ENCODE data around the gene FARS2. TPM values are rescaled to one million over a fixed set of nuclear protein-coding genes. Genes with fewer than 3 reads are reported as not detected.

The FARS2 gene
- total RNA-seq, 1 experiment from 2014 or later = 13.8 TPM

- TF ChIP-seq POLR2A (IDR thresholded peaks at IDR 0.05; ENCODE audit: borderline replicate concordance, extremely low read depth, insufficient read depth, insufficient read length) (no peak), ELF1 (IDR thresholded peaks at IDR 0.05; ENCODE audit: borderline replicate concordance, low read depth) (no peak)
- no peaks in the 10 kb centered on the region for H4K20me1 ChIP-seq (ENCODE audit: insufficient read depth)
- H3K27ac ChIP-seq (ENCODE audit: low read depth, low read length) = no peak overlapping the region
- H3K36me3 ChIP-seq (ENCODE audit: control insufficient read depth in 1 of 2, insufficient read depth in 2 of 2, low read length in 2 of 2) = no peaks in the 10 kb centered on the region
- intact Hi-C loops (cut with micrococcal nuclease) = no loop called here
- H3K4me1 ChIP-seq (ENCODE audit: control insufficient read depth in 1 of 2, insufficient read depth in 2 of 2, low read length in 2 of 2) = no peaks in the 10 kb centered on the region
- no peaks in the 10 kb centered on the region for H3K9me2 ChIP-seq (ENCODE audit: insufficient read depth)
- H3K4me2 ChIP-seq (ENCODE audit: low read length) = no peak overlapping the region
- no peak overlapping the region for H3K4me3 ChIP-seq (replicated peaks in 1 of 2; ENCODE audit: low read depth in 1 of 2, low read length in 2 of 2)
- ChIA-PET CTCF (no interaction called here), RAD21 (ENCODE audit: low non-redundant PET in 1 of 2, low total read pairs in 2 of 2, uncharacterized antibody in 2 of 2, unreplicated experiment in 2 of 2) (no interaction called here), POLR2A (no interaction called here)
- H3K79me2 ChIP-seq (ENCODE audit: insufficient read depth, low read length) = no peaks in the 10 kb centered on the region
- no peak overlapping the region for H2AFZ ChIP-seq (ENCODE audit: low read depth, low read length, poor library complexity, severe bottlenecking)
- DNase-seq (ENCODE audit: low read depth, low spot score) (no peak), ATAC-seq (no peak)
- no peaks in the 10 kb centered on the region for H3K27me3 ChIP-seq (ENCODE audit: insufficient read depth, low read length)
- no peaks in the 10 kb centered on the region for H3K9me3 ChIP-seq (ENCODE audit: control insufficient read depth in 1 of 2, insufficient read depth in 1 of 2, low read depth in 1 of 2, low read length in 2 of 2)
- no TSS peak for BruUV-seq (replicated peaks)
- H3K9ac ChIP-seq (ENCODE audit: low read length) = no peak overlapping the region
Observed at GRCh38 chr6:5556011-5556410, 294.7 kb downstream of the FARS2 start.

GRCh38 chr6:5557506-5557905 lies 296.2 kb downstream of the FARS2 start:
- POLR2A ChIA-PET = no interaction called here
- no peak for DNase-seq (ENCODE audit: low read depth, low spot score)
- Histone ChIP-seq H3K9ac (ENCODE audit: low read length) (no peak overlapping the region), H3K27ac (ENCODE audit: low read depth, low read length) (no peak overlapping the region), H3K9me2 (ENCODE audit: insufficient read depth) (no peaks in the 10 kb centered on the region), H3K4me2 (ENCODE audit: low read length) (no peak overlapping the region), H3K4me3 (replicated peaks in 1 of 2; ENCODE audit: low read depth in 1 of 2, low read length in 2 of 2) (no peak overlapping the region), H2AFZ (ENCODE audit: low read depth, low read length, poor library complexity, severe bottlenecking) (no peak overlapping the region), H3K36me3 (ENCODE audit: control insufficient read depth in 1 of 2, insufficient read depth in 2 of 2, low read length in 2 of 2) (no peaks in the 10 kb centered on the region), H3K79me2 (ENCODE audit: insufficient read depth, low read length) (no peaks in the 10 kb centered on the region), H3K27me3 (ENCODE audit: insufficient read depth, low read length) (no peaks in the 10 kb centered on the region), H3K4me1 (ENCODE audit: control insufficient read depth in 1 of 2, insufficient read depth in 2 of 2, low read length in 2 of 2) (no peaks in the 10 kb centered on the region), H3K9me3 (ENCODE audit: control insufficient read depth in 1 of 2, insufficient read depth in 1 of 2, low read depth in 1 of 2, low read length in 2 of 2) (no peaks in the 10 kb centered on the region), H4K20me1 (ENCODE audit: insufficient read depth) (no peaks in the 10 kb centered on the region)
- BruUV-seq (replicated peaks) = no TSS peak
- intact Hi-C loops (cut with micrococcal nuclease) = no loop called here
- CTCF ChIA-PET = no interaction called here
- RAD21 ChIA-PET (ENCODE audit: low non-redundant PET in 1 of 2, low total read pairs in 2 of 2, uncharacterized antibody in 2 of 2, unreplicated experiment in 2 of 2) = no interaction called here
- no peak for TF ChIP-seq SP1 (IDR thresholded peaks at IDR 0.05; ENCODE audit: low read depth)
- TF ChIP-seq SRF (IDR thresholded peaks at IDR 0.05; ENCODE audit: low read depth) = no peak
- TF ChIP-seq TCF7L2 (IDR thresholded peaks at IDR 0.05; ENCODE audit: borderline replicate concordance, extremely low read depth, insufficient read depth, insufficient read length) = no peak
- ATAC-seq = no peak

Data from HCT116 (cell line).